Heart right ventricle (tissue), 16 donors: ENCODE results near the gene NEU4. TPM values are rescaled to one million over a fixed set of nuclear protein-coding genes. Genes with fewer than 3 reads are reported as not detected.

Experiments
- ATAC-seq, 8 donors: fragments of 200-7000 bp; cut with Tn5 transposase; one replicate each; pipeline ENCODE4 v1.9.1; 2020; ENCODE audit warnings: mild to moderate bottlenecking in 8 of 8, moderate library complexity in 8 of 8, moderate number of reproducible peaks in 1 of 8
- DNase-seq, 2 donors: peaks; one replicate each; pipeline ENCODE4 v3.0.0-alpha.2; 2020
- H3K27ac ChIP-seq, 10 donors: fragments of 200-600 bp; sonication (generic) in 2 of 10; one replicate each; pipeline versions ENCODE4 v1.5.0 to v1.8.0; 2020 to 2022; ENCODE audit warnings: mild to moderate bottlenecking in 3 of 10
- H3K27me3 ChIP-seq, 7 donors: fragments of 200-600 bp; one replicate each; pipeline ENCODE4 v1.8.0; 2021 to 2022; ENCODE audit warnings: mild to moderate bottlenecking in 2 of 7
- H3K36me3 ChIP-seq, 9 donors: fragments of 200-600 bp; sonication (generic) in 1 of 9; one replicate each; pipeline versions ENCODE4 v1.5.0 to v1.8.0; 2020 to 2022; ENCODE audit warnings: mild to moderate bottlenecking in 2 of 9
- H3K4me1 ChIP-seq, 9 donors: fragments of 200-600 bp; sonication (generic) in 1 of 9; one replicate each; pipeline versions ENCODE4 v1.5.0 to v1.8.0; 2020 to 2022; ENCODE audit warnings: mild to moderate bottlenecking in 4 of 9
- H3K4me3 ChIP-seq, 10 donors: fragments of 200-600 bp; sonication (generic) in 2 of 10; one replicate each; pipeline versions ENCODE4 v1.5.0 to v1.8.0; 2020 to 2022; ENCODE audit warnings: mild to moderate bottlenecking in 7 of 10, moderate library complexity in 2 of 10
- H3K9me3 ChIP-seq, 11 donors: fragments of 200-600 bp in 10 of 11; sonication (generic) in 2 of 11; one replicate each; pipeline versions ENCODE4 v1.5.0 to v1.8.0; 2013 to 2022; ENCODE audit warnings: mild to moderate bottlenecking in 2 of 11, control low read depth in 1 of 11, moderate library complexity in 1 of 11
- CTCF ChIP-seq, 9 donors: fragments of 200-600 bp; sonication (generic) in 2 of 9; IDR thresholded peaks; one replicate each; pipeline versions ENCODE4 v1.5.0 to v1.8.0; 2021 to 2022; ENCODE audit warnings: antibody characterized with exemption in 9 of 9, mild to moderate bottlenecking in 5 of 9, moderate library complexity in 1 of 9
- WGBS, 2 donors: extraction: QIAGEN DNeasy Blood & Tissue Kit; methylation state at CpG; one replicate each; pipeline ENCODE4 v1.1.7; 2013; ENCODE audit warnings: inconsistent platforms in 1 of 2; 5-methylcytosine and 5-hydroxymethylcytosine counted together
- intact Hi-C, 10 donors: fragments of 100-400 bp; cut with DNase I; formaldehyde crosslinking; loops; one replicate each; pipeline versions ENCODE4 v1.11.1 to v1.14.2; 2022
- polyA plus RNA-seq, 2 donors: library from polyadenylated mRNA; stranded (reverse); fragments of 200-250 nt; gene quantifications; one replicate each; pipeline ENCODE4 v1.2.3, GENCODE V29; 2013
- total RNA-seq, 10 donors: library from RNA; stranded (reverse); fragmentation: NEBNext Ultra II Directional in 3 of 10; extraction: Animal tissue kit (Norgen Biotek cat#: 25700) in 3 of 10; gene quantifications; one replicate each; pipeline versions ENCODE4 v1.2.1 to v1.2.4, GENCODE V29; 2021 to 2023
- donor health status: Arrhythmogenic right ventricular cardiomyopathy.
- donor health status: ischemic (EF 13 %, LVEDD 7.1; RV severe dilation, severe dysfunction).
- donor health status: healthy with polysubstance abuse.
- donor health status: DM: no; HTN: yes; CAD: no.
- donor health status: DM: no; HTN: no; CAD: no.
- donor health status: ischemic (EF 25% LVEDD 6.9; RV normal size, moderate dysfunction).
- donor health status: ischemic (EF 25% LVEDD 5.7; RV mildly dilated, moderate dysfunction).
- donor health status: healthy.
- donor health status: DM: yes; HTN: yes; CAD: no.
- donor health status: Ischemic cardiomyopathy.
- donor health status: ischemic (EF 35%, LVEDD 5.7; RV mildly dilated, moderate dysfunction).
- donor health status: nonischemic (EF 11% LVEDD 7.7; RV severe dilation, severe dysfunction).
- donor health status: DM: yes; HTN: yes; CAD: no.
- donor health status: PGD.
- donor health status: ischemic (EF 29% LVEDD 5.4; RV normal size, mild dysfunction).
- donor health status: nonischemic (EF 23%, LVEDD 6.1; RV moderate dilation, normal function).

The NEU4 gene
- total and polyA plus RNA-seq, 12 donors, result 0.07 to 1.2 (median 0.46) TPM; not detected in 2

DNA sequence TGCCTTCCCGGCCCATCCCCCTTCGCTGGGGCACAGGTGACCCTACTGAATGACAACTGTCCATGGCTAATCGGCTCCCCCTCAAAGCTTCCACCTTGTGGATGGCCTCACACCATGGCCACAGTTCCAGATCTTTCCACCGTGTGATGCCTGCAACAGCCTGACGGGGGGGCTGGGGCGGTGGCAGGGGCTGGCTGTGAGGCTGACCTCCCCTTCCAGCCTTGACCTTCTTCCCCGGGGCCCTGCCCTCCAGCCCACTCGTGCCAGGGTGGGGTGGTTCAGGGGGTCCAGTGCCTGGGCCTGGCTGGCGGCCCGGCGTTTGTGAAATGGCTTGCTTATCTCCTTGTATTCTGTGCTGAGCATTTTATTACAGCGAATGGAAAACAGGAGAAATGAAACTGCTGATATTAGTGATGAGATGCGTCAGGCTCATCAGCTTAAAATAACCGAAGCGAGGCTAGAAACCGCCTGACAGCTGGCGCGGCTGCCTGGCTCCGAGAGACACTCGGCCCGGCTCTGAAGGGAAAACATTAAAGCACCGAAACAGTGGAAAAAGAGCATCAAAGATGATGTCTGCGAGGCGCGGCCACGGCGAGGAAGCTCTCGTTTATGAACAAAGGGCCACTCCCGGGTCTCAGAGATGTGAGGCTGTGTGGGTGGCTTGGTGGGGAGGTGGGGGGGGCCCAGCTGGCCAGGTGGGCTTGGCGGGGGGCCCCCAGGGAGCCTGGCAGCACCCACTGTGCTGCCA, 50.6 kb downstream of the NEU4 start:
- Histone ChIP-seq H3K27ac (peak overlapping the region; percentile 80 to 98 (median 92)), H3K9me3 (no peaks in the 10 kb centered on the region), H3K27me3 (peaks cover 0 to 28% (median 18%) of the 10 kb centered on the region in 7 donors), H3K4me3 (peak overlapping the region in 8 of 10 donors; percentile 27 to 47 (median 42)), H3K36me3 (no peaks in the 10 kb centered on the region), H3K4me1 (peaks cover 22 to 41% (median 27%) of the 10 kb centered on the region in 9 donors)
- intact Hi-C loops, result loop anchor here in 3 of 10 donors (10.0 kb wide), 2 partner anchors 55 to 125 kb away; partner anchors contain the start of genes NEU4 (in 2 of the 3) and D2HGDH (in 1 of the 3)
- DNase-seq (peak; percentile 67 to 73), ATAC-seq (peak; percentile 53 to 84 (median 71))
- WGBS, 2 donors, result 23 to 26% methylated on average over 30 of the region's 30 CpGs
- peak in 2 of 9 donors; percentile 26 to 35 for TF ChIP-seq CTCF (IDR thresholded peaks at IDR 0.05)

GRCh38 chr2:241860184-241861078, 51.4 kb downstream of the NEU4 start:
- peak overlapping the region; percentile 80 to 98 (median 92) for H3K27ac ChIP-seq
- peak overlapping the region in 8 of 10 donors; percentile 27 to 47 (median 42) for H3K4me3 ChIP-seq
- DNase-seq (peak in 1 of 2 donors; percentile 29), ATAC-seq (peak; percentile 20 to 60 (median 40))
- TF ChIP-seq CTCF (IDR thresholded peaks at IDR 0.05), result peak in 4 of 9 donors; percentile 8 to 31 (median 28)
- intact Hi-C loops, result loop anchor here in 2 of 10 donors (10.0 kb wide), 1 partner anchor 56 kb away; the partner anchor contains the start of gene NEU4 (in 2 of the 2)
- peaks cover 0 to 36% (median 19%) of the 10 kb centered on the region in 7 donors for H3K27me3 ChIP-seq
- H3K36me3 ChIP-seq, result no peaks in the 10 kb centered on the region
- 87% methylated on average over 9 to 10 of the region's 10 CpGs for WGBS, 2 donors
- H3K9me3 ChIP-seq, result no peaks in the 10 kb centered on the region
- peaks cover 18 to 38% (median 21%) of the 10 kb centered on the region in 9 donors for H3K4me1 ChIP-seq

GRCh38 chr2:241861264-241861663, 52.3 kb downstream of the NEU4 start:
- Histone ChIP-seq H3K9me3 (no peaks in the 10 kb centered on the region), H3K4me1 (peaks cover 18 to 38% (median 21%) of the 10 kb centered on the region in 9 donors), H3K27me3 (peaks cover 0 to 44% (median 23%) of the 10 kb centered on the region in 7 donors), H3K4me3 (no peak overlapping the region), H3K27ac (no peak overlapping the region), H3K36me3 (no peaks in the 10 kb centered on the region)
- intact Hi-C loops, result loop anchor here in 2 of 10 donors (10.0 kb wide), 1 partner anchor 56 kb away; the partner anchor contains the start of gene NEU4 (in 2 of the 2)
- WGBS, 2 donors, result 97 to 100% methylated on average over 1 of the region's 1 CpG
- DNase-seq (no peak), ATAC-seq (no peak)
- TF ChIP-seq CTCF (IDR thresholded peaks at IDR 0.05), result no peak

DNA sequence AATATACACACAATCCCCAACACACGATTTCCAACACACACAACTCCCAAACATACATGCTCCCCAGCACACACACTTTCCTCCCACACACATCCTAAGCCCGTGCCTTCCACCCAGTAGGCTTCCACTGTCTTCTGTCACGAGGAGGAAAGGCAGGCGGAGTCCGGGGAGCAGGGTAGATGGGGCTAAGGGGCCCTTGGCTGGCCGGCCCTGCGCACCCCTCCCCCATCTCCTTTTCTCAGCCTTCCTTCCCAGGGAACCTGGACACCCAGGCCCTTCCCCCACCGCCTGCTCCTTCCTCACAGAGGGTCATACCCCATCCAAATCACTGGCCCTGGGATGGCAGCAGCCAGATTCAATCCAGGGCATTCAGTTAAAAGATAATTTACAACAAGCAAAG, 53.1 kb downstream of the NEU4 start:
- intact Hi-C loops, result loop anchor here in 2 of 10 donors (10.0 kb wide), 1 partner anchor 57 kb away; the partner anchor contains the start of gene NEU4 (in 2 of the 2)
- DNase-seq (no peak), ATAC-seq (no peak)
- no peak overlapping the region for H3K27ac ChIP-seq
- H3K9me3 ChIP-seq, result no peaks in the 10 kb centered on the region
- 73 to 77% methylated on average over 8 of the region's 8 CpGs for WGBS, 2 donors
- peaks cover 18 to 42% (median 21%) of the 10 kb centered on the region in 9 donors for H3K4me1 ChIP-seq
- H3K4me3 ChIP-seq, result no peak overlapping the region
- H3K36me3 ChIP-seq, result no peaks in the 10 kb centered on the region
- peaks cover 4 to 51% (median 29%) of the 10 kb centered on the region in 7 donors for H3K27me3 ChIP-seq
- no peak for TF ChIP-seq CTCF (IDR thresholded peaks at IDR 0.05)
